Endothelial cell of hepatic sinusoid (primary cell): ENCODE data around the gene NT5DC4.

Experiments used
- in situ Hi-C: cut with HindIII; loops from 2 replicates; pipeline ENCODE4 v1.10.0; 2017; ENCODE audit warnings: low sequenced_read_pairs

Gene NT5DC4

DNA sequence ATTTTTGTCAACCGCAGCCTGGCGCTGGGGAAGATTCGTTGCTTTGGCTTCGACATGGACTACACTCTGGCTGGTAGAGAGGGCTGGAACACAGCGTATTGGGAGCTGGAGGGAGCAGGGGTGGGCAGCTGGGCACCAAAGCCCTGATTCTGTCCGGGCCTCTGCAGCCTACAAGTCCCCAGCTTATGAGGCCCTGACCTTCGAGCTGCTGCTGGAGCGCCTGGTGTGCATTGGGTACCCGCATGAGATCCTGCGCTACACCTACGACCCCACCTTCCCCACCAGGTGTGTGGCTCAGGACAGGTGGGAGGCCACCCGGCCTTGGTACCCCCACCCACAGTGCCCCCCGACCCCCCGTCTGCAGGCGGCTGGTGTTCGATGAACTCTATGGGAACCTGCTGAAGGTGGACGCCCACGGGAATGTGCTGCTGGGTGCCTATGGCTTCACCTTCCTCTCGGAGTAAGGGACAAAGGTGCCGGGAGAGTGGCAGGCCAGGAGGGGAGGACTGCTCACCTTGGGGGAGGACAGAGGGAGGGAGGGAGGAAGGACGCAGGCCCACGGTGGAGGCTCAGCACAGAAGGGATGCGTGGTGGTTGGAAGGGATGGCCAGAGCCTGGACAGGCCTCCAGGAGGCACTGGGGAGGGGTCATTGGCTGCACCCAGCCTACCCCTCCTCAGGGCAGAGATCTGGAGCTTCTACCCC, 1.2 kb downstream of the NT5DC4 start:
- in situ Hi-C loops, result loop anchor here (5.0 kb wide), 1 partner anchor 35 kb away; no protein-coding TSS in a partner anchor

DNA sequence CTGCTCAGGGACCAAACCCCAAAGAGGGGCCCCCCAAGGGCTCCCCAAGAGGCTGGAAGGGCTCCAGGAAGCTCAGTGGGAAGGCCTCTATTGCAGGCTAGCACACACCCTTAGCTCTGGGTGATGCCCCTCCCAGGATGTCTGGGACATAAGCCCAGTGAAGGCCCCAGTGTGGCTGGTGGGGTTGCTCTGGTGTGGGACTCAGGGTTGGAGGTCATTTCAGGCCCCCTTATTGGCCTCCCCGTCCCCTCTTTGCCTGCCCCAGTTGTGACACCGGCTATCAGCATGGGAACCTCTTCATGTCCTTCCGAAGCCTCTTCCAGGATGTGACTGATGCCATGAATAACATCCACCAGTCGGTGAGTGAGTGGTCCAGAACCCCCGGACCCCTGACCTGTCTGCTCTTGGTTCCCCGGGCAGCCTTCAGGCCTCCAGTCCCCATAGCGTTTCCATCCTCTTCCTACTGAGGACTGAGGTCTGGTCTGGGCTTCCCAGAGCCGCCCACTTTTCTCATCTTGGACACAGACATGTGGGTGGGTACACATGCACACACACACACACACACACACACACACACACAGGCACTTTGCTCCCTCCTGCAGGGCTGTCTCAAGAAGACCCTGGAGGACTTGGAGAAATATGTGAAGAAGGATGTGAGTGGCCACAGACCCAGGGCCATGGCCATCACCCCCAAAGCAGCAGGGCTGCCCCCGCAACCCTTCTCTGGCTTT, 2.2 kb downstream of the NT5DC4 start:
- in situ Hi-C loops, result loop anchor here (5.0 kb wide), 1 partner anchor 36 kb away; no protein-coding TSS in a partner anchor

GRCh38 chr2:112723547-112723940, 2.7 kb downstream of the NT5DC4 start:
- in situ Hi-C loops, result loop anchor here (5.0 kb wide), 1 partner anchor 36 kb away; no protein-coding TSS in a partner anchor

- in situ Hi-C loops, result loop anchor here (5.0 kb wide), 1 partner anchor 37 kb away; no protein-coding TSS in a partner anchor
Measured at GRCh38 chr2:112723995-112724394, 3.2 kb downstream of the NT5DC4 start.

DNA sequence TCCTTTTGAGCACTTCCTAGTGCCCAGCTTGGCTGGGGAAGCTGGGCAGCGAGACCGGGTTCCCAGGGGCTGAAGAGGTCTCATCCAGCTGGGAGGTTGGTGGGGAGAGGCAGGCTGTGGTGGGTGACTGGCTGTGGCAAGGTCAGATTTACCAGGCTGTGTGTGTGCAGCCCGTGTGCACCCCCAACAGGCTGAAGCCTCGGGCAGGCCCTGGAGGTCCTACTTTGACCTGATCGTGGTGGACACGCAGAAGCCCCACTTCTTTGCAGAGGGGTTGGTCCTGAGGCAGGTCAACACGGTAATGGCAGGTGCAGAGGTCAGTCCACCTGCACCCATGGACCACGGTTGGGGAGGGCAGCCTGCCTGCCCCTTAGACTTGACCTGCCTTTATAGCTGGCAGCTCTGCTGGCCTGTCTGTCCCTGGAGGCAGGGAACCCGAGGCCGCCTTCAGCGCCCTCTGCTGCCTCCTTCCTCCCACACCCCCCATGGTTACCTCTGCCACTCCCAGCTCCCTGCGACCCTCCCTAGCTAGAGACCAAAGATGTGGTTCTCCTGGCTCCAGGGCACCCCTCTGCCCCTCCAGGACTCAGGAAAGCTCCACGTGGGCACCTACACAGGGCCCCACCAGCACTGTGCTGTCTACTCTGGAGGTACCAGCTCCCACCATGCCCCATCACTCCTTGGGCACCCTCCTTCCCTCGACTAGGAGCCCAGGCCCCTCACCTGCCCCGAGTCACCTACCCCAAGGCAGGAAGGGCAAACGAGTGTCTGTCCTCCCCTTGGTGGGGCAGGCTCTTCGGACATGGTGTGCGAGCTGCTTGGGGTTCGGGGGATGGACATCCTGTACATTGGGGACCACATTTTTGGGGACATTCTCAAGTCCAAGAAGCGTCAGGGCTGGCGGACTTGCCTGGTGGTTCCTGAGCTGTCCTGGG, 4.0 kb downstream of the NT5DC4 start:
- in situ Hi-C loops, result loop anchor here (5.0 kb wide), 1 partner anchor 38 kb away; no protein-coding TSS in a partner anchor

DNA sequence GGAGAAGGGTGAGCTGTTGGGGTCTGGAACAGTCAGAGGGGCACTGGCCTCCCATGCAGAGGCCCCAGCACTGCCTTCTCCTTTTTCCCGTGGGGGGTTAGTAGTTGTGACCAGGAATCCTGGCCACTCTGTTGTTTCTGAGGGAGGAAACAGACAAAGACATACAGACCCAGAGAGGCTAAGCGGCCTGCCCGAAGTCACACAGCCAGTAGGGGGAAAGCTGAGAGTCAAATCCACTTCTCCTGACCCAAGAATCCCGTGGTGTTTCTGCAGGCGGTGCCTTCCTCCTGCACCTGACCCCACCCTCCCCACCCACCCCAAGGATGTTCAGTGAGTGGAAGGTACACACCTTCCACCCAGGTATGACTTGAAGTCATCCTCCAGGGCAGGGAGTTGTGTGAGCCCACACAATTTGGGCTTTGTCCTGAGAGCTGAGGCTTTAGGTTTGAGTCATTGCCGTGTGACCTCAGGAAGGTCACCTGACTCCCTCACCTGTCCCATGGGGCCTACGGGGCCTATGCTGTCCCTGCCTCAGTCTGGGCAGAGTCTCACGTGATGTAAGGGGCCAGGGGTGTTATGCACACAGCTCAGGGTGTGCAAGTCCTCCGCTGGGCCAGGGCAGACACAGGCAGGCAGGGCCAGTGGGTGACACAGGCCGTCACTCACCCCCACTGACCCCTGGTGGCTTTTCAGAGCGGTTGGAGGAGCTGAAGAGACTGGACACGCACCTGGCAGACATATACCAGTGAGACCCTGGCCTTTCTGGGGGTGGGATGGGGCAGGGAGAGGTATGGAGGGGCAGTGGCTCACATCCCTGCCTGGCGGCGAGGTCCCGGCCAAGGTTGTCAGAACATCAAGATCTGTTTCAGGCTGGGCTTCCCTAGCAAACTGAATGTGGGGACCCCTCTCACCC, 5.0 kb downstream of the NT5DC4 start:
- in situ Hi-C loops, result no loop called here

GRCh38 chr2:112726487-112727190, 5.8 kb downstream of the NT5DC4 start:
- in situ Hi-C loops, result no loop called here

DNA sequence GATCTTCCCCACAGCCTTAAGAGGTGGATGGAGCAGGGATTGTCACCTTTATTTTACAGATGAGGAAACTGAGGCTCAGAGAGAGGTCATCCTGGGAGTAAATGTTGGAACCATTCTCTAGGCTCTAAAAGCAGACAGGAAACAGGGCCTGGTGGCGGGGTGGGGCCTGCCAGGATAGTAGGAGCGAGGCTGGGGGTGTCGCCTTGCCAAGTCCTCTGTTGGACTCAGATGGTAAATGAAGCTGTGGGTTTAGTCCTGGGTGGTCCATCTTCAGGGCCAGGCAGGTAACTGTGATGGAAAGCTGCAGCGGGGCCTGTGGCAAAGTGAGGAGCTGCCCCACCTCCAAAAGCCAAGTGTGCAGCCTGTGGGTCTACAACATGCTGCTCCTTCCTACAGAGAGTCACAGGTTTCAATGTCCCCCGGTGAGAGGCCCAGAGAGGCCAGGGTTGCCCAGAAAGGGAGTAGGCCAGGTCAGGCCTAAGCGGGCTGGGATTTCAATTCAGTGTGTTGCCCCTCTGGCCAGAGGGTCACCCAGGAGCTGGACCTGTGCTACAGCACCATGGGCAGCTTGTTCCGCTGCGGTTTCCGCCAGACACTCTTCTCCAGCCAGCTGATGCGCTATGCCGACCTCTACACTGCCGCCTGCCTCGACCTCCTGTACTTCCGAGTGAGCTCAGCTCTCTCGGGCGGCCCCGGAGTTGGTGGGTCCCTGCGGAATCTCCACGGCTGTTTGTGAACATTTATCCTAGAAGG, 6.6 kb downstream of the NT5DC4 start:
- in situ Hi-C loops, result no loop called here

GRCh38 chr2:112728029-112728362, 7.2 kb downstream of the NT5DC4 start:
- in situ Hi-C loops, result no loop called here

DNA sequence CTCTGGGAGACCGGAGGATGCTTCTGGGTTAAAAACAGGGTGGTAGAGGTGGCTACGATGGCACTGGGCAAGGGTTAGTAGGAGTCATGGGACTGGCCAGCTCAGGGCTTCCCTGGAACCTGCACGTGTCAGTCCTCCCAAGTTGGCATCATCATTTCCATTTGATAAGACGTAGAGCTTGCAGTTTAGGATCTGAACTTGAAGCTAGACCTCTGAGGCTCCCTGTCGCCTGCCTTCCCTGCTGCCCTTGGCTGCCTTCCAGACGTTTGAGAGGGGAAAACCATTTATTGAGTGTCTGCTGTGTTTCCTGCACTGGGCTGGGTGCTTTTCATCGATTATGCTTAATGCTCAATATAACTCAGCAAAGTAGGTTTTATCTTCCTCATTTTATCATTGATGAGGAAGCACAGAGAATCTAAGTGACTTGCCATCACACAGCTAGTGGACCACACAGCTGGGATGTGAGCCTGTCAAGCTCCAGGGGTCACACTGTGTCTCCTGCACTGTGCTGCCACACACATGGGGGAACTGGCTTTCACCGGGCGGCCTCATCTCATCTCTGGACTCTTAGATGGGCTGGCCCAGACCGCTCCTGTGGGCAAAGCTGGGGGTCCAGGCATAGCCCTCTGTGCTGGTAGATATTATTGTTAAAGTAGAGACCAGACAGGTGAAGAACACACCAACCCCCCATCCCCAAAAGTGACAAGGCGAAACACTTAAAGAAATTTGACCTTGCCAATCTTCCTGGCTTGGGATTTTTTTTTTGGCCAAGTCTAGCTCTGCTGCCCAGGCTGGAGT, 7.8 kb downstream of the NT5DC4 start:
- in situ Hi-C loops, result no loop called here

GRCh38 chr2:112730216-112730615, 9.4 kb downstream of the NT5DC4 start:
- in situ Hi-C loops, result no loop called here

GRCh38 chr2:112730791-112731190, 10.0 kb downstream of the NT5DC4 start:
- in situ Hi-C loops, result no loop called here

DNA sequence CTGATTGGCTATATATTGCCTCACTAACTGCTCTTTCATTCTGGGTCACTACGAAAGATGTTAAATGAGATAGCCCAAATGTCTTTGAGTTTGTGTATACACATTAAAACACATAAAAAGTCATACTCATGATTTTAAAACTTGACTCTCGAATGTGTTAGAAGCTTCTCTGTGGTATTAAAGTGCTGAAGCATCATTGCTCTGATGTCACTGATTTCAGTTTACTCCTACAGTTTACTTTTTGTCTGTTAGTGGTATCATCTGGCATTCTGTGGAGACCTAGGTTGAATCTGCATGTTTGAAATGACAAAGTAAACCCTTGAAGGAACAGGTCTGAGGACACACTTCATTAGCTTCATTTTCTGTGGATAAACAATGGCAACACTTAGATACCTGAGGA, 10.7 kb downstream of the NT5DC4 start:
- in situ Hi-C loops, result no loop called here

- in situ Hi-C loops, result no loop called here
Measured at GRCh38 chr2:112733456-112733855, 12.6 kb downstream of the NT5DC4 start.

DNA sequence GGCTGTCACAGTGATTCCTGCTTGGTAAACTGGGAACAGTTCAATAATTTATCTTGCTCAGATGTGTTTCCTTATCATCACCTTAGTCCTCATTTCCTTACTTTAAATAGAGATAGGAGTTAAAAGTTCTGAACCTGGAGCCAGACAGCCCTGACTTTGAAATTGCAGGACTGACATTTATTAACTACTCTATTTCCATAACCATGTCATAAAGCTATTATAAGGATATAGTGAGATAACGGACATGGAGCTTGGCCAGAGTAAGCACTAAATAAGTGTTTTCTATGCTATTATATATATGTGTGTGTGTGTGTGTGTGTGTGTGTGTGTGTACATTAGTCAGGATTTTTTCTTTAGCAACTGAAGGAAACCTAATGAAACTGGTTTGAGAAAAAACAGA, 13.1 kb downstream of the NT5DC4 start:
- in situ Hi-C loops, result no loop called here

DNA sequence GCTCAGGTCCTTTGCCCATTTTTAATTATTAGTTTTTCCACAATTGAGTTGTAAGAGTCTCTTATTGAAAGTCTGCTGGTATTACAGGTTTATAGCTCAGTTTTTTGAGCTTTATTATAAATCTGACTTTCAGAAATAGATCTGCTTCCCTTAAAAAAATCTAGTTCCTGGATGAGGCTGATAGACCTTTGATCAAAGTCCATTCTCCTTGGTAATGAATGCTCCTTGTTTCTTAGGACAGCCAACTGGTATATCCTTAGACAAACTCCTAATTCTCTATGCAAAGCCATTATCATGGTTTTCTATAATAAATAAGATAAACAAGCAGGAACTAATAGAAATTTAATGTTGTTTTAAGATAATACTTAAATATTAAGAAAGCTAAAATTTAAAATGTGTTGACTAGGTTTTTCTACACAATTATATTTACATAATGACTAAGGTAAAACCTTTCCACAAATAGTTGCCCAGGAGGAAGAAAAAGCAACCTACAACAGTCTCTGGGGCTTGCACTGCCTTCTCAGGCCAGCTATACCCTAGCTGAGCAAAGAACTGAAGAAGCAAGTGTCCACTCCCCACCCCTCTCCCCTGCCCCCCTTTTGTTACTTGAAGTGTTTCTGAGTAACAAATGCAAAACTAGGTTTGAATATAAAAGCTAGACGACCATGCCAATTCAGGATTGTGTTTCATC, 16.9 kb downstream of the NT5DC4 start:
- in situ Hi-C loops, result no loop called here

DNA sequence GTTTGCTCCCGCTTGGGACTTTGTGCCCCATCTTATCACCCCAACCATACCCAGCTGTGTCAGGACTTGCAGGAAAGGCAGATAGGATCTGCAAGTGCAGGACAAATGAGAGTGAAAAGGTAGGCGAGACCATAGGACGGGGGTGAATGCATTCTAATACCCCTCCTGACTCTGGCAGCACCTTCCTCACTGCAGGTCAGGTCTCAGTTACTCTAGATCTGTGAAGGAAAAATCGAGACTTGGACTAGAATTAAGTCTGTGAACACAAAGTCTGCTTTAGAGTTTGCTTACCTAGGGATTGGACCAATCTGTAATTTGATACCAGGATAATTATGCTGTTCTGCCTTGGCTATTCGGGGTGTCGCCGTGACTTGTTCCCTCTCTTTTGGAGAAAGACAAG, 19.7 kb downstream of the NT5DC4 start:
- in situ Hi-C loops, result loop anchor here (5.0 kb wide), 1 partner anchor 97 kb away; the partner anchor contains the start of gene IL1B
